Astrocyte of the spinal cord (primary cell): Measurements from ENCODE around the gene FBXO2.

Experiments used
- DNase-seq: peaks from one replicate; pipeline ENCODE4 v3.0.0; 2011; ENCODE audit warnings: low read depth, low spot score
- H3K4me3 ChIP-seq: 2 replicates; pipeline ENCODE4 v1.5.1; 2011; ENCODE audit warnings: low read depth, mild to moderate bottlenecking, low read length, moderate library complexity
- in situ Hi-C: cut with HindIII; loops from 2 replicates; pipeline ENCODE4 v1.10.0; 2017; ENCODE audit warnings: low sequenced_read_pairs
- TF ChIP-seq, protein P1 (sequence below): IDR thresholded peaks from 2 replicates; pipeline ENCODE4 v1.5.1; 2012; ENCODE audit warnings: low read depth, mild to moderate bottlenecking, low read length, inconsistent platforms

Gene FBXO2

DNA sequence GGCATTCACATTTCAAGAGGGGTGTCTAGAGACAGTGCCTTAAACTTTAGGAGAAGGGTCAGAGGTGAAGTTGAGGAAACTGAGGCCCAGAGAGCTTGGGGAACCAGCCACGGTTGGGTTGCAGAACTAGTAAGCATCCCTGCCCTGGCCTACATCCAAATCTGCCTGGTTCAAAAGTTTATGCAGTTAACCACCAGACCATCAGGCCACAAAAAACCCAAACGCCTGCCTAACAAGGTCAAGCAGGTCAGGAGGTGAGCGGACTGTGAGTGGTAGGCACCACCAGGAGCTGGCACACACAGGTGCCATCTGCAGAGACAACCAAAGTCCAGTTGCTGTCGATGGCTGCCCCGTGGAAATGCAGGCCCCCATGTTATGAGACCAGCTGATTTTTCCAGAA lies 51.2 kb downstream of the FBXO2 start:
- in situ Hi-C loops = no loop called here
- H3K4me3 ChIP-seq = no peak overlapping the region

DNA sequence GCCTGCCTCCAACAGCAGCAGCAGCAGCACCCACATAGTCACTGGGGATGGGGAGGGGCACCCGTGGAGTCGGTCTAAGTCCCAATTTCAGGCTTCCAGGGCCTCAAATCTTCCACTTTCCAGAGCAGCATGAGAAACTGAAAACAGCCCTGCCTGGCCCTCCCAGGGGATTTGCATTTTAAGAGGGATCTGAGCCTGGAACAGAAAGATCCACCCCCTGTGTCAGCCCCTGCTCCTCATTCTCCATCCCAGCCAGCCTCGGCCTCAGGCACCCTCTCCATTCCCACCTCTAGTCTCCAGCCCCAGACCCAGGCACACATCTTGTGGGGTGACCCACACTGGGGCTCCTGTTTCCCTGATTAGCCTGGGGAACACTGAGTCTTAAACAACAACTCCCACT lies 51.8 kb downstream of the FBXO2 start:
- no peak overlapping the region for H3K4me3 ChIP-seq
- in situ Hi-C loops = no loop called here
- TF ChIP-seq, protein P1, sequence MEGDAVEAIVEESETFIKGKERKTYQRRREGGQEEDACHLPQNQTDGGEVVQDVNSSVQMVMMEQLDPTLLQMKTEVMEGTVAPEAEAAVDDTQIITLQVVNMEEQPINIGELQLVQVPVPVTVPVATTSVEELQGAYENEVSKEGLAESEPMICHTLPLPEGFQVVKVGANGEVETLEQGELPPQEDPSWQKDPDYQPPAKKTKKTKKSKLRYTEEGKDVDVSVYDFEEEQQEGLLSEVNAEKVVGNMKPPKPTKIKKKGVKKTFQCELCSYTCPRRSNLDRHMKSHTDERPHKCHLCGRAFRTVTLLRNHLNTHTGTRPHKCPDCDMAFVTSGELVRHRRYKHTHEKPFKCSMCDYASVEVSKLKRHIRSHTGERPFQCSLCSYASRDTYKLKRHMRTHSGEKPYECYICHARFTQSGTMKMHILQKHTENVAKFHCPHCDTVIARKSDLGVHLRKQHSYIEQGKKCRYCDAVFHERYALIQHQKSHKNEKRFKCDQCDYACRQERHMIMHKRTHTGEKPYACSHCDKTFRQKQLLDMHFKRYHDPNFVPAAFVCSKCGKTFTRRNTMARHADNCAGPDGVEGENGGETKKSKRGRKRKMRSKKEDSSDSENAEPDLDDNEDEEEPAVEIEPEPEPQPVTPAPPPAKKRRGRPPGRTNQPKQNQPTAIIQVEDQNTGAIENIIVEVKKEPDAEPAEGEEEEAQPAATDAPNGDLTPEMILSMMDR = no peak
- DNase-seq = no peak

More for the DNA sequence above, 51.2 kb downstream of the FBXO2 start:
- TF ChIP-seq, protein P1 = no peak
- no peak for DNase-seq

DNA sequence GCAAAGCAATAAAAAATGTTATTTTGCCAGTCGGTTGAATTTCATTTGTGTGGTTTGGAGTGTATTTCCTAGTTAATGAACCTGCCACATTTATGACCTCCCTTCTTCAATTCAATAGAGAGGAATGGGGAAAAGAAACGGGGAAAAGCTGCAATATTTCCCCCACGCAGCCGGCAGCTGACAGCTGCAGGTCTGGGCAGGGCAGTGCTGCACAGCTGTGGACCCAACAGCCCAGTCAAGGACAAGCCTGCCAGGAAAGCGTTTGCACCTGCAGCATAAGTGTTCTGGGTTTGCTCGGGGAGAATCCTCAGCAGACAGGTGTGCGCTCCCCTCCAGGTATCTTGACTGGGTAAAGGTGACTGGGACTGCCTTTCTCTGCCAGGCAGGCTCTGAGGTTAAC lies 53.4 kb downstream of the FBXO2 start:
- no peak overlapping the region for H3K4me3 ChIP-seq
- no peak for DNase-seq
- in situ Hi-C loops = no loop called here
- TF ChIP-seq, protein P1 = no peak

DNA sequence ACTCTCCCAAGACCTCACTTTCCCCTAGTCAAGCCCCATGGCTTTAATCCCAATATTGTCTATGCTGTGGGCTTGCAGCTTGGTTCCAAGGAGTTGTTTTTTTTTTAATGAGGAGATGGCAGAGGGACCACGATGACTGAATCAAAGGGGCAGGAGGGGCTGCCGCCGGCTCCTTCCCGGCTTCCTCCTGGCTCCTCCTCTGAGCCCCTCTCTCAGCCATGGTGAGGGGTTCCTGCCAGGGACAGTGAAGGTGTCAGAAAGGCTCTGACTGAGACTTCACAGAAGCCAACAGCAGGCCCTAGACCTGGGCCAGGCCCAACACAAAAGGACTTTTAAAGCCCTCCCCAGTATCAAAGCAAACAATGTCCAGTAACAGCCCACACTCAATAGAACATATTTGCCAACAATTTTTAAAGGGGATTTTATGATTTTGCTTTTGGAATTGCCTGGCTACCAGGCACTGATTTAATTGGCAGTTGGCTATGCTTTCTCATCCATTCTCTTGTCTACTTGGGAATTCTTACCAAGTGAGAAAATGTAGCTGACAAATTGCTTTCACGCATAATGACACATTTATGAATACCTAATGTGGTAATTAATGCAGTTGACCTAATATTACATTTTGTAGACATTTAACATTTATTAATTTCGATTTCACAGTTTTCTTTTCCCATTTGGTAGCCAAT lies 54.2 kb downstream of the FBXO2 start:
- no peak for DNase-seq
- in situ Hi-C loops = no loop called here
- no peak overlapping the region for H3K4me3 ChIP-seq

DNA sequence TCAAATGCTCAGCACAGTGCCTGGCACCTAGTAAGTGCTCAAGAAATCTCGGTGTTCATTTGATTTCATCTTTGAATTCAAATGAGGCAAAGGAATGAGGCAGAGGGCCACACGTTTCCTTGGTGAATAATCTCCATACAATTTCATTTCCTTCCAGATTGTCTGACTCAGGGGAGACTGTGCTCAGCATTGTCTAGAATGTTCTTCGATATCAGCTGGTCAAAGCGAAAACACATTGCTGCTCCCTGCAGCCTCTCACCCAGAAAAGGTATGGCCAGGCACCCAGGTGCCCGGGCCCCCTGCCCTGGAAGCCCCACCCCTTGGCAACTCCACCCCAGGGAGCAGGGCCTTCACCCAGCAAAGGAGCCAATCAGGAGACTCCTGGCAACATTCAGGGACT lies 55.8 kb downstream of the FBXO2 start:
- in situ Hi-C loops = no loop called here
- no peak overlapping the region for H3K4me3 ChIP-seq
- DNase-seq = no peak
- TF ChIP-seq, protein P1 = no peak

More for the DNA sequence above, 54.2 kb downstream of the FBXO2 start:
- TF ChIP-seq, protein P1 = no peak
